SK-N-SH (cell line): Measurements from ENCODE around the gene ATP12A. TPM values are rescaled to one million over a fixed set of nuclear protein-coding genes. Genes with fewer than 3 reads are reported as not detected.

Experiments
- CTCF ChIA-PET: fragments of 300-600, 350-600 bp; formaldehyde crosslinking; extraction: SDS; loops from one replicate; lab custom pipeline; 2021; lab: Yijun Ruan, JAX
- POLR2A ChIA-PET: fragments of 350-600 bp; sonication (Branson Sonifier 250); formaldehyde crosslinking; extraction: SDS; loops from one replicate; lab custom pipeline; 2020; ENCODE audit warnings: antibody characterized with exemption, inconsistent platforms; lab: Yijun Ruan, JAX
- DNase-seq: peaks from one replicate; pipeline ENCODE4 v3.0.0; 2012
- H2AFZ ChIP-seq: fragments of 200-600 bp; sonication (generic); 2 replicates; pipeline ENCODE4 v1.8.1; 2016; ENCODE audit warnings: antibody characterized with exemption, mild to moderate bottlenecking, low read depth
- H3F3A ChIP-seq: fragments of 200-600 bp; sonication (generic); replicated peaks from 2 replicates; pipeline ENCODE3; 2016; ENCODE audit warnings: antibody characterized with exemption, mild to moderate bottlenecking; ENCODE audit not compliant: insufficient read depth
- H3K27ac ChIP-seq, 2 experiments: fragments of 200-500 bp in 1 of 2; fragments of 200-600 bp in 1 of 2; sonication (Bioruptor generic) in 1 of 2; sonication (generic), shearing (Covaris generic) in 1 of 2; 2 replicates each; pipeline versions ENCODE4 v1.5.1 to v1.6.1; 2014 to 2016; ENCODE audit warnings: low read depth in 2 of 2, inconsistent platforms in 1 of 2, low read length in 1 of 2, mild to moderate bottlenecking in 1 of 2, mixed read lengths in 1 of 2
- H3K27me3 ChIP-seq: fragments of 200-600 bp; sonication (generic), shearing (Covaris generic); 2 replicates; pipeline ENCODE4 v1.6.1; 2016; ENCODE audit warnings: mixed run types; ENCODE audit not compliant: insufficient read depth
- H3K36me3 ChIP-seq, 2 experiments: fragments of 200-500 bp in 1 of 2; fragments of 200-600 bp in 1 of 2; sonication (Bioruptor generic) in 1 of 2; sonication (generic) in 1 of 2; replicated peaks in 1 of 2; 2 replicates each; pipeline versions ENCODE3 to v1.5.1; 2014 to 2016; ENCODE audit warnings: low read length in 1 of 2, mild to moderate bottlenecking in 1 of 2; ENCODE audit not compliant: insufficient read depth in 2 of 2, control insufficient read depth in 1 of 2
- H3K4me1 ChIP-seq, 2 experiments: fragments of 200-500 bp in 1 of 2; fragments of 200-600 bp in 1 of 2; sonication (Bioruptor generic) in 1 of 2; sonication (generic), shearing (Covaris generic) in 1 of 2; 2 replicates each; pipeline versions ENCODE4 v1.5.1 to v1.6.1; 2014 to 2016; ENCODE audit warnings: low read depth in 1 of 2, low read length in 1 of 2, mixed run types in 1 of 2; ENCODE audit not compliant: insufficient read depth in 2 of 2, control insufficient read depth in 1 of 2
- H3K4me2 ChIP-seq: fragments of 200-600 bp; sonication (generic), shearing (Covaris generic); 2 replicates; pipeline ENCODE4 v1.6.1; 2017; ENCODE audit warnings: mixed run types
- H3K4me3 ChIP-seq, 2 experiments: fragments of 200-500 bp in 1 of 2; fragments of 200-600 bp in 1 of 2; sonication (Bioruptor generic) in 1 of 2; sonication (generic), shearing (Covaris generic) in 1 of 2; 2 replicates each; pipeline versions ENCODE4 v1.5.1 to v1.8.1; 2014 to 2016; ENCODE audit warnings: low read depth in 2 of 2, inconsistent platforms in 1 of 2, low read length in 1 of 2, mild to moderate bottlenecking in 1 of 2, mixed read lengths in 1 of 2, moderate library complexity in 1 of 2
- H3K79me2 ChIP-seq: fragments of 200-600 bp; sonication (generic); 2 replicates; pipeline ENCODE4 v1.8.1; 2017; ENCODE audit warnings: mild to moderate bottlenecking; ENCODE audit not compliant: insufficient read depth
- H3K9ac ChIP-seq: fragments of 200-600 bp; sonication (generic); 2 replicates; pipeline ENCODE4 v1.6.1; 2017; ENCODE audit warnings: mixed run types
- H3K9me2 ChIP-seq: fragments of 200-600 bp; sonication (generic); 2 replicates; pipeline ENCODE4 v1.6.1; 2017; ENCODE audit warnings: mixed run types
- H3K9me3 ChIP-seq: fragments of 200-600 bp; sonication (generic); 2 replicates; pipeline ENCODE4 v1.6.1; 2017; ENCODE audit warnings: mixed run types, mild to moderate bottlenecking, moderate library complexity
- H4K20me1 ChIP-seq: fragments of 200-600 bp; sonication (generic); 2 replicates; pipeline ENCODE4 v1.6.1; 2017; ENCODE audit warnings: mild to moderate bottlenecking, mixed run types; ENCODE audit not compliant: insufficient read depth
- CHD2 ChIP-seq: fragments of 150-350 bp; IDR thresholded peaks from 2 replicates; pipeline ENCODE4 v1.6.1; 2018; ENCODE audit warnings: low read length; ENCODE audit not compliant: partially characterized antibody
- ELF1 ChIP-seq: IDR thresholded peaks from 2 replicates; pipeline ENCODE4 v1.4.0; 2012
- EP300 ChIP-seq, 2 experiments: IDR thresholded peaks; 2 replicates each; pipeline versions ENCODE4 v1.4.0 to v1.6.1; 2012; ENCODE audit warnings: borderline replicate concordance in 1 of 2, low read depth in 1 of 2, low read length in 1 of 2
- EZH2phosphoT487 ChIP-seq: fragments of 200-600 bp; sonication (generic); IDR thresholded peaks from 2 replicates; pipeline ENCODE4 v1.6.1; 2017; ENCODE audit warnings: low read depth, mixed run types, mild to moderate bottlenecking, antibody characterized with exemption, moderate library complexity, borderline replicate concordance
- GATA2 ChIP-seq: sonication (generic); formaldehyde crosslinking; IDR thresholded peaks from 2 replicates; pipeline ENCODE4 v1.5.0; 2020; ENCODE audit warnings: mild to moderate bottlenecking, missing genetic modification reagents
- POLR2AphosphoS5 ChIP-seq: IDR thresholded peaks from 2 replicates; pipeline ENCODE4 v1.6.1; 2012; ENCODE audit warnings: low read depth, low read length
- RCOR1 ChIP-seq: fragments of 150-350 bp; IDR thresholded peaks from 2 replicates; pipeline ENCODE4 v1.6.1; 2017; ENCODE audit warnings: antibody characterized with exemption, low read length
- SIN3A ChIP-seq: IDR thresholded peaks from 2 replicates; pipeline ENCODE4 v1.6.1; 2012; ENCODE audit warnings: low read depth, mild to moderate bottlenecking, low read length, moderate library complexity, borderline replicate concordance
- SMC3 ChIP-seq: IDR thresholded peaks from 2 replicates; pipeline ENCODE4 v1.6.1; 2012; ENCODE audit warnings: low read depth, low read length, improper control_type of control experiment
- TAF1 ChIP-seq: IDR thresholded peaks from 2 replicates; pipeline ENCODE4 v1.6.1; 2012; ENCODE audit warnings: low read depth, mild to moderate bottlenecking, low read length, moderate library complexity, borderline replicate concordance
- WGBS: methylation state at CpG from one replicate; pipeline ENCODE4 v1.1.6; 2017; ENCODE audit warnings: low lambda C conversion rate; 5-methylcytosine and 5-hydroxymethylcytosine counted together
- polyA plus RNA-seq, 3 experiments: library from polyadenylated mRNA; depleted of rRNA; stranded (reverse); fragments of >200 nt; gene quantifications; 2 replicates each; pipeline ENCODE4 v1.2.3, GENCODE V29; 2012
- TF ChIP-seq, protein P1 (sequence below): IDR thresholded peaks from 2 replicates; pipeline ENCODE4 v1.4.0; 2012; ENCODE audit warnings: low read depth, borderline replicate concordance
- TF ChIP-seq, protein P2 (sequence below): IDR thresholded peaks from 2 replicates; pipeline ENCODE4 v1.4.0; 2012; ENCODE audit warnings: low read depth
- TF ChIP-seq, protein P3 (sequence below): IDR thresholded peaks from 2 replicates; pipeline ENCODE4 v1.6.1; 2012; ENCODE audit warnings: mild to moderate bottlenecking, low read depth, low read length, moderate library complexity

The ATP12A gene
- polyA plus RNA-seq, 1 of the 3 experiments (the other 2 are of a cell fraction) = not detected

DNA sequence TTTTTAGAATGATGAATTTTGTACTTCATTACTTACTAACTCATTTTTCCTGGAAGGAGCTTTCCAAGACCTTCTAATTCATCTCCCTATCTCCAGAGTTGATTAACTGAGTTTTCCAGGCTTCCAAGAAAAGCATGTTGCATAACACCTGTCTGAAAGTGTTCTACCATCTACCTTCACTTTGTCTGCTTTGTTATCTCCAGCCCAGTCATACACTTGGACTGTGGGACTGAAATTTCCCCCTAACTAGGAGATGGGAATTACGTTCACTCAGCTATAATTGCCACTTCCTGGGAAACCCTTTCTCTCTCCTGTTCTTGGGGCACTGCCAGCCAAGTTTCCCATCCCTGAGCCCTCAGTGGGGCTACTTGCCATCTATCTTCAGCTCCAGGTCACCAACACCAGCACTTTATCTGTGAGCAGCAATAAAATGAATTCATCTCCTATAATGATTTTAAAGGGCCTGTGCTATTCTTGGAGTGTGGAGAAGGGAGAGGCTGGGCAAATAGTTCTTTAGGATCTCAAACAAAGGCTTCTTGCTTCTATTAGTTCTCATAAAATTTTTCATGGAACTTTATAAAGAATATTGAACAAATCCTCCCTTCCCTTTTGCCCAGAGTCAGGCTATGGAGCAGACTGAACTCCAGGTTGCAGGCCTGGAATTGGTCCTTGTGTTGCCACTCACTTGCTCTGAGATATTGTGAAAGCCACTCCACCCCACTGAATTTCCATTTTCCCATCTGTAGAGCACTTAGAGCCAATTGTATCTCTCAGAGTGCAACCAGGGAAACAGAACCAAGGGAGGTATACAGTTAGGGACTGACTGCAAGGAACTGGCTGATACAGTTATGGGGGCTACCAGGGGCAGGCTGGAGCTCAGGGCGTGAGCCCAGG lies 17.8 kb upstream of the ATP12A start:
- Histone ChIP-seq H3K9me3 (no peaks in the 10 kb centered on the region), H3K27ac (no peak overlapping the region), H3K36me3 (no peaks in the 10 kb centered on the region), H3K4me1 (no peaks in the 10 kb centered on the region), H3K27me3 (no peaks in the 10 kb centered on the region; the same call in 1 of the 2 replicates), H4K20me1 (no peaks in the 10 kb centered on the region), H3K79me2 (no peaks in the 10 kb centered on the region), H3F3A (no peaks in the 10 kb centered on the region), H3K9ac (no peak overlapping the region), H2AFZ (no peak overlapping the region), H3K4me3 (no peak overlapping the region), H3K9me2 (no peaks in the 10 kb centered on the region), H3K4me2 (no peak overlapping the region)
- POLR2A ChIA-PET = no interaction called here
- DNase-seq = no peak
- CTCF ChIA-PET = no interaction called here
- no peak for TF ChIP-seq EP300 (IDR thresholded peaks at IDR 0.05; ENCODE audit: borderline replicate concordance in 1 of 2, low read depth in 1 of 2, low read length in 1 of 2)
- TF ChIP-seq SIN3A = no peak
- TF ChIP-seq TAF1 = no peak
- no peak for TF ChIP-seq ELF1
- TF ChIP-seq RCOR1 = no peak
- no peak for TF ChIP-seq SMC3
- TF ChIP-seq, protein P1, sequence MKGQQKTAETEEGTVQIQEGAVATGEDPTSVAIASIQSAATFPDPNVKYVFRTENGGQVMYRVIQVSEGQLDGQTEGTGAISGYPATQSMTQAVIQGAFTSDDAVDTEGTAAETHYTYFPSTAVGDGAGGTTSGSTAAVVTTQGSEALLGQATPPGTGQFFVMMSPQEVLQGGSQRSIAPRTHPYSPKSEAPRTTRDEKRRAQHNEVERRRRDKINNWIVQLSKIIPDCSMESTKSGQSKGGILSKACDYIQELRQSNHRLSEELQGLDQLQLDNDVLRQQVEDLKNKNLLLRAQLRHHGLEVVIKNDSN = no peak
- TF ChIP-seq POLR2AphosphoS5 = no peak
- TF ChIP-seq, protein P2, sequence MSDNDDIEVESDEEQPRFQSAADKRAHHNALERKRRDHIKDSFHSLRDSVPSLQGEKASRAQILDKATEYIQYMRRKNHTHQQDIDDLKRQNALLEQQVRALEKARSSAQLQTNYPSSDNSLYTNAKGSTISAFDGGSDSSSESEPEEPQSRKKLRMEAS = no peak
- TF ChIP-seq, protein P3, sequence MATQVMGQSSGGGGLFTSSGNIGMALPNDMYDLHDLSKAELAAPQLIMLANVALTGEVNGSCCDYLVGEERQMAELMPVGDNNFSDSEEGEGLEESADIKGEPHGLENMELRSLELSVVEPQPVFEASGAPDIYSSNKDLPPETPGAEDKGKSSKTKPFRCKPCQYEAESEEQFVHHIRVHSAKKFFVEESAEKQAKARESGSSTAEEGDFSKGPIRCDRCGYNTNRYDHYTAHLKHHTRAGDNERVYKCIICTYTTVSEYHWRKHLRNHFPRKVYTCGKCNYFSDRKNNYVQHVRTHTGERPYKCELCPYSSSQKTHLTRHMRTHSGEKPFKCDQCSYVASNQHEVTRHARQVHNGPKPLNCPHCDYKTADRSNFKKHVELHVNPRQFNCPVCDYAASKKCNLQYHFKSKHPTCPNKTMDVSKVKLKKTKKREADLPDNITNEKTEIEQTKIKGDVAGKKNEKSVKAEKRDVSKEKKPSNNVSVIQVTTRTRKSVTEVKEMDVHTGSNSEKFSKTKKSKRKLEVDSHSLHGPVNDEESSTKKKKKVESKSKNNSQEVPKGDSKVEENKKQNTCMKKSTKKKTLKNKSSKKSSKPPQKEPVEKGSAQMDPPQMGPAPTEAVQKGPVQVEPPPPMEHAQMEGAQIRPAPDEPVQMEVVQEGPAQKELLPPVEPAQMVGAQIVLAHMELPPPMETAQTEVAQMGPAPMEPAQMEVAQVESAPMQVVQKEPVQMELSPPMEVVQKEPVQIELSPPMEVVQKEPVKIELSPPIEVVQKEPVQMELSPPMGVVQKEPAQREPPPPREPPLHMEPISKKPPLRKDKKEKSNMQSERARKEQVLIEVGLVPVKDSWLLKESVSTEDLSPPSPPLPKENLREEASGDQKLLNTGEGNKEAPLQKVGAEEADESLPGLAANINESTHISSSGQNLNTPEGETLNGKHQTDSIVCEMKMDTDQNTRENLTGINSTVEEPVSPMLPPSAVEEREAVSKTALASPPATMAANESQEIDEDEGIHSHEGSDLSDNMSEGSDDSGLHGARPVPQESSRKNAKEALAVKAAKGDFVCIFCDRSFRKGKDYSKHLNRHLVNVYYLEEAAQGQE = no peak
- TF ChIP-seq GATA2 (CRISPR knock-in tag) = no peak
- TF ChIP-seq EZH2phosphoT487 = no peak
- no peak for TF ChIP-seq CHD2
- 33% methylated on average over 2 of the region's 2 CpGs for WGBS
